A673 (cell line): ENCODE data around the gene WDR75. TPM values are rescaled to one million over a fixed set of nuclear protein-coding genes. Genes with fewer than 3 reads are reported as not detected.

Source experiments
- BruUV-seq: library from RNA; stranded (reverse); fragments of 400-500 nt; replicated peaks from 2 replicates; lab custom pipeline; 2021; lab: Mats Ljungman, UMichigan
- CTCF ChIA-PET: fragments of 300-600 bp; sonication (Branson Sonifier 250); formaldehyde crosslinking; loops from one replicate; lab custom pipeline; 2022; ENCODE audit warnings: antibody characterized with exemption; lab: Charles Lee
- POLR2A ChIA-PET: fragments of 300-600 bp; sonication (Branson Sonifier 250); formaldehyde crosslinking; loops from one replicate; lab custom pipeline; 2022; ENCODE audit warnings: antibody characterized with exemption; ENCODE audit not compliant: low non-redundant PET; lab: Charles Lee
- DNase-seq: peaks from one replicate; pipeline ENCODE4 v3.0.0-alpha.2; 2015; ENCODE audit warnings: low spot score
- H3K27ac ChIP-seq: fragments of 200-600 bp; sonication (generic); 2 replicates; pipeline ENCODE4 v1.5.1; 2016; ENCODE audit warnings: mixed run types, low read depth, mild to moderate bottlenecking, mixed read lengths, antibody characterized with exemption, low read length; ENCODE audit not compliant: poor library complexity, severe bottlenecking
- H3K27me3 ChIP-seq: fragments of 200-600 bp; sonication (generic); replicated peaks from 2 replicates; pipeline ENCODE4 v1.6.1; 2017; ENCODE audit warnings: mixed run types, low read depth, mild to moderate bottlenecking, mixed read lengths, antibody characterized with exemption, low read length; ENCODE audit not compliant: insufficient read depth, poor library complexity
- H3K36me3 ChIP-seq: fragments of 200-600 bp; sonication (generic); 2 replicates; pipeline ENCODE4 v1.6.1; 2016; ENCODE audit warnings: mixed run types, mild to moderate bottlenecking, mixed read lengths, antibody characterized with exemption, low read length; ENCODE audit not compliant: insufficient read depth, poor library complexity, severe bottlenecking
- H3K4me1 ChIP-seq: fragments of 200-600 bp; sonication (generic); 2 replicates; pipeline ENCODE4 v1.6.1; 2017; ENCODE audit warnings: mixed run types, mild to moderate bottlenecking, mixed read lengths, antibody characterized with exemption, low read length; ENCODE audit not compliant: insufficient read depth, poor library complexity, severe bottlenecking
- H3K4me3 ChIP-seq: fragments of 200-600 bp; sonication (generic); 2 replicates; pipeline ENCODE4 v1.5.1; 2016; ENCODE audit warnings: low read depth, mixed run types, mild to moderate bottlenecking, mixed read lengths, low read length; ENCODE audit not compliant: poor library complexity, severe bottlenecking
- H3K9me3 ChIP-seq: fragments of 200-600 bp; sonication (generic); 2 replicates; pipeline ENCODE4 v1.6.1; 2016; ENCODE audit warnings: mixed run types, low read depth, mild to moderate bottlenecking, mixed read lengths, antibody characterized with exemption, low read length; ENCODE audit not compliant: poor library complexity, severe bottlenecking
- EZH2 ChIP-seq: fragments of 200-600 bp; sonication (generic); IDR thresholded peaks from 2 replicates; pipeline ENCODE4 v1.6.1; 2017; ENCODE audit warnings: borderline replicate concordance, low read depth, mild to moderate bottlenecking, mixed read lengths, antibody characterized with exemption, low read length; ENCODE audit not compliant: poor library complexity, severe bottlenecking
- intact Hi-C: fragments of 100-400 bp; cut with micrococcal nuclease; formaldehyde crosslinking; loops from one replicate; pipeline ENCODE4 v1.10.0; 2022; ENCODE audit not compliant: unreplicated experiment
- total RNA-seq: library from RNA; stranded (reverse); gene quantifications from 2 replicates; pipeline ENCODE4 v1.2.3, GENCODE V29; 2021
- TF ChIP-seq, protein P1 (sequence below): fragments of 300-800, 200-600 bp; sonication (generic); conservative IDR thresholded peaks from 2 replicates; pipeline ENCODE4 v1.5.1; 2017; ENCODE audit warnings: low read depth, mild to moderate bottlenecking, antibody characterized with exemption, low read length, moderate library complexity, mixed read lengths

WDR75 gene
- total RNA-seq, 1 experiment from 2014 or later, result 69.6 TPM

DNA sequence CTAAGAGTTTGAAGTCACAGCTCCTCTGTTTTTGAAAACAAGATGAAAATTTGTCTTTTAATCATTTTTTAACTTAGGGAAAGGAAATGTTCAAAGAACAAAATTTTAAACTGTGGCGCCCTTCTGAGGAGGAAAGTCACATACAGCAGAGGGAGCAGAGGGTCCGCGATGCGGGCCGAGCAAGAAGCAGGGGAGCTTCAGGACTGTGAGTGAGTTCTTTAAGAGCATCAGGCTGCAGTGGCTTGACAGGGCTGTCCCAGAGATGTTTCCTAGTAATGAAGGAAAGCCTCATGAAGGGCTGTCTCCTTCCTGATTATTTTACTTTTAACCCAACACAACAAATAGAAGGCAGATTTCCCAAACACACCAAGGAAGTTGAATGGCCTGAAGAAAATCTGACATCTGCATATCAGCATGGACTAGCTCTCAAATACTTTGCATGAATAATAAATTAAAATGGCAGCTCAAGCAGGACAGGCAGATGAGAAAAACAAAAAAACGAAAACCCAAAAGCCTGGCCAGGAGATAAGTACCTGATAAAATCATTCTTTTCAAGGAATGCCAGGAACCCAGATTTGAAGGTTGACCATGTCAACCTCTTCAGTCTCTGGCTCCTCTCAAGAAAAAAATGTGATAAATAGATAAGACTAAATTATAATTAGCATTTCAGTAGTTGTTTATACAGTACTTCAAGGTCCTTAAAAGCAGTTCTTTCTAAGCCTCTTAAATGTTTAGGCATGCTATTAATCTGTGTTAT, 78.5 kb downstream of the WDR75 start:
- no peak for DNase-seq
- ChIA-PET CTCF (no interaction called here), POLR2A (no interaction called here)
- H3K27me3 ChIP-seq, result no peaks in the 10 kb centered on the region
- no peak for TF ChIP-seq EZH2
- TF ChIP-seq, protein P1, sequence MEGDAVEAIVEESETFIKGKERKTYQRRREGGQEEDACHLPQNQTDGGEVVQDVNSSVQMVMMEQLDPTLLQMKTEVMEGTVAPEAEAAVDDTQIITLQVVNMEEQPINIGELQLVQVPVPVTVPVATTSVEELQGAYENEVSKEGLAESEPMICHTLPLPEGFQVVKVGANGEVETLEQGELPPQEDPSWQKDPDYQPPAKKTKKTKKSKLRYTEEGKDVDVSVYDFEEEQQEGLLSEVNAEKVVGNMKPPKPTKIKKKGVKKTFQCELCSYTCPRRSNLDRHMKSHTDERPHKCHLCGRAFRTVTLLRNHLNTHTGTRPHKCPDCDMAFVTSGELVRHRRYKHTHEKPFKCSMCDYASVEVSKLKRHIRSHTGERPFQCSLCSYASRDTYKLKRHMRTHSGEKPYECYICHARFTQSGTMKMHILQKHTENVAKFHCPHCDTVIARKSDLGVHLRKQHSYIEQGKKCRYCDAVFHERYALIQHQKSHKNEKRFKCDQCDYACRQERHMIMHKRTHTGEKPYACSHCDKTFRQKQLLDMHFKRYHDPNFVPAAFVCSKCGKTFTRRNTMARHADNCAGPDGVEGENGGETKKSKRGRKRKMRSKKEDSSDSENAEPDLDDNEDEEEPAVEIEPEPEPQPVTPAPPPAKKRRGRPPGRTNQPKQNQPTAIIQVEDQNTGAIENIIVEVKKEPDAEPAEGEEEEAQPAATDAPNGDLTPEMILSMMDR, result no peak
- intact Hi-C loops, result no loop called here
- H3K9me3 ChIP-seq, result no peaks in the 10 kb centered on the region
- H3K4me3 ChIP-seq, result no peak overlapping the region
- H3K4me1 ChIP-seq, result no peaks in the 10 kb centered on the region
- BruUV-seq, result no TSS peak
- H3K27ac ChIP-seq, result no peak overlapping the region
- no peaks in the 10 kb centered on the region for H3K36me3 ChIP-seq

DNA sequence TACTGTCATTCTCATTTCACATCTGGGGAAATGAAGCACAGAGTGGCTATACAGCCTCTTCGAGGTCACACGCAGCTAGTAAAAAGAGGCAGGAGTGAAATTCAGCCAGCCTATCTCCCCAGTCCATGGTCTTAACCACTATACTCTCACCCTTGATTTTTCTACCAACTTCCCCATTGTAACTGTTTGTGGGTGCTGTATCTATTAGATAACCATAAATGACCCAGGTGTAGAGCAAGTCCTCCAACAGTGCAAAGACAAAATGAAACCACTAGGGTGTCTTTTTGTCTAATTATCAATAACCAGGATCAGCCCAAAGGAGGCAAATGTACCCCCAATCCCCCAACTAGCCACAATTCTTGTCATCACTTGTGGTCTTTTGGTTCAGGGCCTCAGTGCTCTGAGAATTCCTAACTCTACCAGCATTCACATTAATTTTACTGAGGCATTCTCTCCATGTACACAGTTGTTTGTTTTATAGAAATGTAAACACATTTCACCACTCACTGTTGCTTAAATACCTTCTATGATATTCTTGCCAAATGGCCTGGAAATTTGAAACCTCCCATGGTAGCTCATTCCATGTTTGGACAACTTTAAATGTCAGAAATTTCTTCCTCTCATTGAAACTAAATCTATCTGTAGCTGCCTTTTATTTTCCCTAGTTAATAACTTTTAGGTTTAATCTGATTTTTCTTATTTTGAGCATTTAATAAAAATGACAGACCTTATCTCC, 80.6 kb downstream of the WDR75 start:
- H3K27ac ChIP-seq, result no peak overlapping the region
- no peaks in the 10 kb centered on the region for H3K4me1 ChIP-seq
- DNase-seq, result no peak
- H3K4me3 ChIP-seq, result no peak overlapping the region
- intact Hi-C loops, result no loop called here
- POLR2A ChIA-PET, result interaction anchor here (0.6 kb wide), 1 partner anchor 141 kb away, joined by 3 read pairs; no protein-coding TSS in a partner anchor
- TF ChIP-seq, protein P1, result no peak
- TF ChIP-seq EZH2, result no peak
- CTCF ChIA-PET, result no interaction called here
- no peaks in the 10 kb centered on the region for H3K9me3 ChIP-seq
- no peaks in the 10 kb centered on the region for H3K27me3 ChIP-seq
- H3K36me3 ChIP-seq, result no peaks in the 10 kb centered on the region
- no TSS peak for BruUV-seq

DNA sequence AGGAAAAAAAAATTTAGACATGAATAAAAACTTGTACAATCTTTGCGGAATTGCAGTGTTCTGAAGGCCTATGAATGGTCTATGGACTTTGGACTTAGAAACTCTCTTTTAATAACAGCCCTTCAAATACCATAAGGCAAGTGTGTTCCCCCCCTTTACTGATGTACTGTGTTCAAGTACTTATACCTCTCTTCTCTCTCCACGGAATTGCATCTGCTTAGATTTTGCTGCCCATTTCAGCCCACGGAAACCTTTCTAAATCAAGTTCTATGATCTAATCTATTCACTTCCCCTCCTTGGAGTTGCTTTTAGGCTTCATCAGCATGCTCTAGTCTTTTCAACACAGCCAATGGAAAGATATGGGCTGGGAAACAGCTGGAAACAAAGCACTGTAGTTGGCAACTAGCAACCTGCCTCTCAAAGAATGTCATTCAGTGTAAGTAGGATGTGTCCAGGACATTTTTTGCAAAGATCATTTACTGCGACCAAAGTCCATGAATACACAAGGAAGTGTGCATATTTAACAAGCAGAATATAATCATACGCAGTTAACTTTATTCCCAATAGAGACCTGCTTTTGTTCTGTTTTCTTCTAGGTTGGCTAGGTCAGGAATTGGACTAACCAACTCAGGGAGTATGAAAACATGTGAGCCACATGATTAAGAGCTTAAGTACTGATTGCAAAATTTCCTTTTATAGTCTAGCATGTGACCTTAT, 81.3 kb downstream of the WDR75 start:
- POLR2A ChIA-PET, result interaction anchor here (0.6 kb wide), 1 partner anchor 140 kb away, joined by 3 read pairs; no protein-coding TSS in a partner anchor
- intact Hi-C loops, result no loop called here
- Histone ChIP-seq H3K27ac (no peak overlapping the region), H3K4me3 (no peak overlapping the region), H3K9me3 (no peaks in the 10 kb centered on the region), H3K36me3 (no peaks in the 10 kb centered on the region), H3K4me1 (no peaks in the 10 kb centered on the region), H3K27me3 (no peaks in the 10 kb centered on the region)
- CTCF ChIA-PET, result no interaction called here
- TF ChIP-seq, protein P1, result no peak
- TF ChIP-seq EZH2, result no peak
- BruUV-seq, result no TSS peak
- DNase-seq, result no peak
